ENCODE measurements around the gene ELF2.
"Not testable (repeated sequence)": the region's sequence is repeated elsewhere in the genome, so short reads cannot be mapped to it uniquely, and the experiment has no call there.

ELF2 gene

DNA sequence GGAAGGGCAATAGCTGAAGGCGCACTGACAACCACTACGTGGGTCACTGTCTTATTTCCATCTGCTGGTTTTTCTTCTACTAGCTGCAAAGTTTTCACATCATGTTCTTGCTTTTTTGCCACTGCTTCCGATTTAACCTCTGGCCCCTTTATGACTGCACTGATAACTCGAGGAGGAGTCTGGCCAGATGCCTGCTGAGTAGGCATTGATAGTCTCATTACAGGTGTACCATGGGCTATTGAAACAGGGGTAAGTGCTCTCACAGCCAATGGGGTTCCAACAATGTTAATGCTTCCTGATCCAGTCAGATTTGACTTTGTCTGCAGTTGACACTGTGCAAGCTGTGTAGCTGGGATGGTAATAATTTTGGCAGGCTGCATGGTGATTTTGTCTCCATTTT is 118.0 kb downstream of the ELF2 start:
- not testable (repeated sequence) for DNase-seq

DNA sequence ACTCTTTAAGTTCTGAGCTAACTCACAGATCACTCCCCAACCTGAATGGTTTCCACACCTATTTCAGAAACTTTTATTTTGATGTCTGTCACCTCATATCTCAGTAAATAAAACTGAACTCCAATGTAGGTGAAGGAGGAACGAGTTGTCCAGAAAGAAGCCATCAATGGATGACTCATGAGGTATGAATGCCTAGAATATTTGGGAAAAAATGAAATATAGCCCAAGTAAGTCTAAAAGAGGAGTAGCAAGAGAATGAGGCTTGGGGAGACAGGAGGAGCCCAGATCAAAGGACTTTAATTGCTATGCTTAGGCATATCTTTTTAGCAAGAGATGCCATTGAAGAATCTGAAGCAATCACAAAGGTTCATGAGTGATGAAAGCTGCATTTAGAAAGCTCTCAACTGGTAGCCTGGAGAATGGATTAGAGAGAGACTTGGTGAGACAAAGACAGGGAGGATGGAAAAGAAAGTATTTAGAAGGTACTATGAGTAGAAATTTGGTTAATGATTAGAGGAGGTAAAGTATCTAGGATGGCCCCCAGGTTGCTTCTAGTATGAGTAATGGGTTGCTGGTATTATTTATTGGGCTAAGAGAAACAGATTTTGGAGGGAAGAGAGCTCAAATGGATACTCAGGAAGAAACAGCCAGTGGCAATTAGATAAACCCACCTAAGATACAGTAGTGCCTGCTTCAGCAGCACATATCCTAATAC is 122.1 kb downstream of the ELF2 start:
- DNase-seq: no peak

DNA sequence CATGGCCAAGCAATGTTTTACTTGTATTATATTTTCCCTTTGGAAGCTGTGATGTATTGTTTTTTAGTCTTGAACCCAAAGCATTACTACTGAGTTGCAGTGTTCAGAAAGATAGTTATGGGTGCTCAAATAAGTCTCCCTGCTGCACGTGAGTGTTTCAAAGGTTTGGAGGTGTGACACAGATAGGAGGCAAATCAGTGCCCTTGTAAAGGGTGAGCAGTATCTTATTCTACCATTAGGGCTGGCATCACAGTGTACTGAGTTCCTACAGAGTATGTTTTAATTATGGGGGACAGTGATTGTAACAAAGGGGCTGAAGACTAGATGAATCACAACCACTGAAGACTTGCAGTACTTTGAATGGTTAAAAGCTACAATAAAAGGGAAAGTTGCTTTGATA is 123.1 kb downstream of the ELF2 start:
- DNase-seq: no peak

DNA sequence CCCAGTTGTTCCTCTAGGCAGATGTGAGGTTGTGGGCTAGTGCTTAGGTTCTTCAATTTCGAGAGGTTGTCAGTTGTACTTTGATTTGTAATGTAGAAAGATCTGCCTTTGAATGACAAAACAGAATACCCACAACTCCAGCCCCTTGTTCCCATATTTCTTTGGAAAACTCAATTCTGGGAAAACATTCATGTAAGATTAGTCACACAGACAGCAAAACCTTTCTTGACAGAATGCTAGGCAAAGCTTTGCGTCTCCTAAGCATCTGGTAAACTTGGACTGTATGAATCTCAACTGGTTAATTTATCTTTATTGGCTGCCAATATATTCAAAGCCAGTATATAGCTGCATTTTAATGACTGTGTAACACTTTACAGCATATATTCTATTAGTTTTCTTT is 126.6 kb downstream of the ELF2 start:
- no peak for DNase-seq

DNA sequence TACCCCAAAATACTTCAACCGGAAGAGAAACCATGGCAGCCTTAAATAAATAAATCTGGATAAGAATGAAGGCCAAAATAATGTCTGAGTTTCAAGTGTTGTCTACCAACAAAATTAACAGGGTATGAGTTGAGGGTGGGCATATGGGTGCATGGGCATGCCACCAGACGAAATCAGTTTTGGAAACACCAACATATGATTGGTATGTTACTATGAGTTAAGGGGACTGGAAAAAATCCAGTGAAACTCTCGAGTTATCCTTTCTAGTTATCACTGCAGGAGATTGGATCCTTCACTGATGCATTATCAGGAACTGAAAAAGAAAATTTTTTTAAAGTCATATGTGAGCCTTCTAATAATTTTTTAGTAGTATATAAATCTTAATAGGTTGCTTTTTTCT is 129.0 kb downstream of the ELF2 start:
- DNase-seq: no peak

DNA sequence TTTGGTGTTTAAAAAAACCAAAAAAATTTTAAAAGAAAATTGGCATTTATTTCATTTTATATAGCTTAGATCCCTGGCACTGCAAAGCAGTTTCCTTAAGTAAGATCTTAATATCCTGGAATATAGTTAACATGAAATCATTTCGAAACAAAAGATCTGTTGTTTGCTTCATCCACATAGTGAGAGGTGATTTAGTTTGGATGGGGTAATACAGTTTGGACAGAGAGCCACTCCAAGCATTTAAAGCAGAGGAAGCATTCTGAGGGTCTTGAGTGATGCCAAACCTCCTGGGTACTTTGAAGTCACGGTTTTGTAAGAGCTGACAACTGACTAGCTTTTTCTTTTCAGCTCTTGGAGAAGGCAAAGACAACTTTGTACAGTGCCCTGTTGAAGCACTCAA is 132.7 kb downstream of the ELF2 start:
- no peak for DNase-seq

DNA sequence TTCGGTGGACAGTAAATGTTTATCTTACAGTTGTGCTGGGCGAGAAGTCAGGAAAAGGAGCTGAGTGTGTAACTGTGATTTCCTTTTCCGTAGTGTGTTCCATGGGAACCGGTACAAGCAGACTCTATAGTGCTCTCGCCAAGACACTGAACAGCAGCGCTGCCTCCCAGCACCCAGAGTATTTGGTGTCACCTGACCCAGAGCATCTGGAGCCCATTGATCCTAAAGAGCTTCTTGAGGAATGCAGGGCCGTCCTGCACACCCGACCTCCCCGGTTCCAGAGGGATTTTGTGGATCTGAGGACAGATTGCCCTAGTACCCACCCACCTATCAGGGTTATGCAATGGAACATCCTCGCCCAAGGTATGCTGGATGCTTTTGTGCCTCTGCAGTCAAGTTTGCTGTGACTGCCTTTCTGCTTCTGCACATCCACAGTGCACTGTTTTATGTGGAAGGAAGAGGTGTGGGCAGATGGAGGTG is 134.0 kb downstream of the ELF2 start:
- DNase-seq: no peak

DNA sequence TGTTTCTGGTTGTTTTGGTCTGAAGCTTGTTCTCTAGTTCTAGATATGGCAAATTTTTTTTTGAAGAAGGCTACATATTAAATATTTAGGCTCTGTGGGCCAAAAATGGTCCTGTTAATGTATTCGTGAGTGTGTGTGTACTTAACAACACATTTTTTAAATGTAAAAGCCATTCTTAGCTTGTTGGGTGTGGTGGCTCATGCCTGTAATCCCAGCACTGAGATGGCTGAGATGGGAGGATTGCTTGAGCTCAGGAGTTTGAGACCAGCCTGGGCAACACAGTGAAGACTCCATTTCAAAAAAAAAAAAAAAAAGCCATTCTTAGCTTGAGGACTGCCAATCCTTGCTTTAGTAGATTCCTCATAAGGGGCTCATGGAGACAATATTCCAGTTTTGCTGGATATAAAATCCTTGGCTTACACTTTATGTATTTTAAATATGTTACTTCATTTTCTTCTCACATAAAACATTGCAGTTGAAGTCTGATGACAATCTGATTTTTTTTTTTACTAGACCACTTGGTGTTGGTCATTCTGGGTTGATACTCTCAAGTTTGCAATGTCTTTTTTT is 138.1 kb downstream of the ELF2 start:
- no peak for DNase-seq

DNA sequence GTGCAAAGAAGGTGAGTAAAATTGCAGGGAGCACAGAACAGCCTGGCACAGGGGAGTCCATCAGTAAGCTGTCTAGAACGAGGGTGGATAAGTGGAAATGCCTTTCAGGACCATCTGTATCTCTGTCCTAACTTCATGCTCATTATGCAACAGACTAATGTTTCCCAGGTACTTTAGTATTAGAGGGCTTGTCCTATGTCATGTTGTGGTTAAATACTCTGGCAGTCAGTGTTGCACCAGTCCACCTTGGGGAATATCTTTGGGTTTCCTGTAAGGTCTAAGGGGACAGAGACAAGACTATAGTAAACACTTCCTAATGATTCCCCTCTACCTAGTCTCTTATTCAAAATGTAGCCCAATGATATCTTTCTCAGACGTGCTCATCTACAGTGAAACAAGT is 140.1 kb downstream of the ELF2 start:
- no peak for DNase-seq

DNA sequence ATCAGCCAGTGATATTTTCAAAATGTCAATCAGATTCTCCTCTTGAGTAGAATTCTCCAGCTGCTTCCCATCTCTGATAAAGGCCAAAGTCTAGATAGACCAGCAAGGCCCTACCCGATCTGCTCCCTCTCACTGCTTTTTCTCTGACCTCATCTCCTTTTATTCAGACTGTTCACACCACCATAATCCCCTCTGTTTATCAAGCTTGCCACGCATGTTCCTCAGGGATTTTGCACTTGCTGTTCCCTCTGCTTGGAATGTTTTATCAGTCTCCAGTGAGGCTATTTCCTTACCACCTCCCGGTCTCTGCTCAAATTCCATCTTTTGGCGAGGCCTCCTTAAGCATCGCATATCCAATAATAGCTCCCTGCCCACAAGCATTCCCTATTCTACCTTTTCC is 141.4 kb downstream of the ELF2 start:
- DNase-seq: no peak

DNA sequence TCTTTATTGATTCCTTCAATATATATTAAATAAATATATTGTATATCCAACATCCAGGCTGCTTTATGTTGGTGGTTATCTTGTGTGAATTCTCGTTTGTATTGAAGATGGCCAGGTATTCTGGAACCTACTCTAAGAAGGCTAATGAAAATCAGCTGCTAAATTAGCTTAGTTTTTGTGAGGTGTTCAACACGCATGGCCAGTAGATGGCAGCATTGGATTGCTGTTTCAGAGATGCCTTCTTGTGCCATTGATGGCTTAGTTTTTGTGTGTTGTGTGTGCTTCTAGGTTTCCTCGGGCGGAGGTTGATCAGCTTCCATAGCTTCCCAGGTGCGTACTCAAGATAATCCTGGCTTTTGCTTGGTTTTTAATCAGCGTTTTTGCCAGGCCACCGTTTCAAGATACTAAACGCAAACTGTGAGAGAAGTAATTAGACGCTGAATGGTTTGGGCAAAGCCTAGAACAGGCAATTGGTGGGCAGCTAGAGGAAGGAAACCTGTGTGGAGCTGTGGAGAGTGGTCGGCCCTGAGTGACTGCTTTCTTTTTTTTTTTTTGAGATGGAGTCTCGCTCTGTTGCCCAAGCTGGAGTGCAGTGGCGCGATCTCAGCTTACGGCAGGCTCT is 146.3 kb downstream of the ELF2 start:
- peak; percentile 75 for DNase-seq

DNA sequence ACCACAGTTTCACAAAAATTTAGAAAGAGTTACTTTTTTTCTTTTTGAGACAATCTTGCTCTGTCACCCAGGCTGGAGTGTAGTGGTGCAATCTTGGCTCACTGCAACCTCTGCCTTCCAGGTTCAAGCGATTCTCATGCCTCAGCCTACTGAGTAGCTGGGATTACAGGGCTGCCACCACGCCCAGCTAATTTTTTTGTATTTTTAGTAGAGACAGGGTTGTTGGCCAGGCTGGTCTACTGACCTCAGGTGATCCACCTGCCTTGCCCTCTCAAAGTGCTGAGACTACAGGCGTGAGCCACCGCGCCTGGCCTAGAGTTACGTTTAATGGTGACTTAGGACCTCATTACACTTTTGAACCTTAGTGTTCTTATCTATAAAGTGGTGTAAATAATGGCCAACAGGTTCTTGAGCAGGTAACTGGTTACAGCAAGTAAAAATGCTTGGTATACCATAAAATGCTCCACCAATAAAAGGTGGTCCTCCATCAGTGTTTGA is 147.1 kb downstream of the ELF2 start:
- not testable (repeated sequence) for DNase-seq

DNA sequence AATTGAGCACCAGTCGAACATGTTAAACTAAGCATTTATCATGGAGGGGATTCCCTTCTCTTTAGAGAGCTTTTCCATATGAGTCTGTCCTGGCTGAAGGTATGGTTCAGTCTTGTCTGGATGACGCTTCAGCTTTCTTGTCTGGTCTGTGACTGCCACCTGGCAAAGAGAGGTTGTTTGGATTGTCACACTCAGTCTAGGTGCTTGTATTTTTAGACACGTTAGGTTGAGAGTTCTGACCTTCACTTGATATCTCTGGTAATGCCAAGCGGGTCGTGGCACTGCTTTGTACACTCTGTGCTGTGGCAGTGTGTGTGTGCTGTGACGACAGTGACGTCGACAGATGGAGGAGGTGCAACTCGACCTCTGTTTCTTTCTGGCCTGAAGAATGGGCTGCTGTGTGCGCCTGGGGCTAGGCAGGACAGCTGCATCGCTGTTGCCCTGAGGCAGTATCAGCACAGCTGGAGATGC is 148.8 kb downstream of the ELF2 start:
- DNase-seq: no peak

DNA sequence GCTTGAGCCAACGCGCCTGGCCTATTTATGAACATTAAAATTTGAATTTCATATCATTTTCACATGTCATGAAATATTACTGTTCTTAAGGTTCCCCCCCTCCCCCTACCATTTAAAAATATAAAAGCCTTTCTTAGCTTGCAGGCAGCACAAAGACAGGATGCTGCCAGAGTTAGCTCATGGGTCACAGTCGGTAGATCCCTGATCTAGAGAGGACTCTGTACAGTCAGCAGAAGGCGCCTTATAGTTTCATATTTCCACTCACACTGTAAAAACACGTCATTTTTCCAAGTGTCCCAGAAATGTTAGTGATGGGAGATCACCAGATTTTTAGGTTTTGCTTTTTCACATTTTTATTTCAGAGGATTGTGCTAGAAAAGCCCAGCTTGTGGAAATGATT is 149.2 kb downstream of the ELF2 start:
- DNase-seq: no peak

DNA sequence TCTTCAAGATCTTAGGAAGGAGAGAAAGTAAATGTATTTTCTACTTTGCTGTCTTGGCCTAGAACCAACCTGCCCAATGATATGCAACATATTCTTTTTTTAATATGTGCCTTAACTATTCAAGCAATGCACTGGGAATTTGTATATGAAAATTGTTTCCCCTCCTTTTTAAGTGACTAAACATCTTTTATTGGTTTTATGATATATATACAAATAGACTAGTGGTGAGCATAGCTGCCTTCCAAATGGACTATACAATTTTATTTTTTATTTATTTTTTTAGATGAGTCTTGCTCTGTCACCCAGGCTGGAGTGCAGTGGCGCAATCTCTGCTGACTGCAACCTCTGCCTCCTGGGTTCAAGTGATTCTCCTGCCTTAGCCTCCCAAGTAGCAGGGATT is 151.2 kb downstream of the ELF2 start:
- no peak for DNase-seq

DNA sequence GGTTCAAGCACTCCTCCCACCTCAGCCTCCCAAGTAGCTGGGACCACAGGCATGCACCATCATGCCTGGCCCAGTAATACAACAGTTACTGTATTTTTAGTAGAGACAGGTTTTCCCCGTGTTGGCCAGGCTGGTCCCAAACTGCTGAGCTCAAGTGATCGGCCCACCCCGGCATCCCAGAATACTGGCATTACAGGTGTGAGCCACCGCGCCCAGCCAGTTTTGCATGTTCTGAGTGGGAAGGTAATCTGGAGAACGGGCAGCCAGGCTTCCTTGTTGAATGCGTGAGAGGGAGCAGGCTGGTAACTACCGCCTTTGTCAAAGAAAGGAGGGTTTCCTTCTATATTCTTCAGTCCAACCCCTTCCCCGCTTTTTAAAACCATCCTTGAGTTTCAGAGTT is 152.3 kb downstream of the ELF2 start:
- no peak for DNase-seq

DNA sequence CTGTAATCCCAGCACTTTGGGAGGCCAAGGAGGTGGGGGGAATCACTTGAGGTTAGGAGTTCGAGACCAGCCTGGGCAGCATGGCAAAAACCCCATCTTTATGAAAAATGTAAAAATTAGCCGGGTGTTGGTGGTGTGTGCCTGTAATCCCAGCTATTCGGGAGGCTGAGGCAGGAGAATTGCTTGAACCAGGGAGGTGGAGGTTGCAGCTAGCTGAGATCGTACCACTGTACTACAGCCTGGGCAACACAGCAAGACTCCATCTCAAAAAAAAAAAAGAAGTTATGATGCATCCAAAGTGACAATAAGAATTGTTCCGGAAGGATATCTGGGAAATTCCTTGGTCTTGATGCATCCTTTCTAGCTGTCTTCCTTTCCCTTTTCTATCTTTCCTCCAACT is 154.2 kb downstream of the ELF2 start:
- DNase-seq: no peak

DNA sequence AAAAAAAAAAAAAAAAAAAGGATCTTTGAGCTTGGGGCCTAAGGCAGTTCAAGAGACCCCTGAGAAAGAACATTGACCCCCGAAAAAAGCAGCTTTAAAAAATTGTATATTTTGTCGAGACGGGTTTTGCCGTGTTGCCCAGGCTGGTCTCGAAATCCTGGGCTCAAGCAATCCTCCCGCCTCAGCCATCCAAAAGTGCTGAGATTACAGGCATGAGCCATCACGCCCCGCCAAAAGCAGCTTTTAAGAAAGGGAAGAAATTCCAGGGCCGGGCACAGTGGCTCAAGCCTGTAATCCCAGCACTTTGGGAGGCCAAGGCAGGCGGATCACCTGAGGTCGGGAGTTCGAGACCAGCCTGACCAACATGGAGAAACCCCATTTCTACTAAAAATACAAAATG is 155.9 kb downstream of the ELF2 start:
- DNase-seq: not testable (repeated sequence)

DNA sequence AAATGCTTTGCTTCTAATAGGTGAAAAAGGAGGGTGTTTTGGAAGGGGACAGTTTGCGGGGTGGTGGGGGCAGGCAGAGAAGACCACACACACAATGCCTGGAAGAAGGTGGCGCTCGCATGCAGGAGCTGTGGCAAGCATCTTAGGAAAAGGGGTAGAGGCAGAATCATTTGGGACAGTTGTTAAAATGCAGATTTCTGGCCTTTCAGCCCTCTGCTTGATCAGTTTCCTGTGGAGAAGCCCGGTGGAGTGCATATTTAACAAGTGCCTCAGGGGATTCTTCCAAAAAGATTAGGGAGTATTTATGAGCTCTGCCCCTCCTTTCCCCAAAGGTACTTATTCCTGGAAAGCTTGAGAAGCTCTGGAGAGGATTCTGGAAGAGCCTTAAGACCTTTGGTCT is 156.6 kb downstream of the ELF2 start:
- no peak for DNase-seq

DNA sequence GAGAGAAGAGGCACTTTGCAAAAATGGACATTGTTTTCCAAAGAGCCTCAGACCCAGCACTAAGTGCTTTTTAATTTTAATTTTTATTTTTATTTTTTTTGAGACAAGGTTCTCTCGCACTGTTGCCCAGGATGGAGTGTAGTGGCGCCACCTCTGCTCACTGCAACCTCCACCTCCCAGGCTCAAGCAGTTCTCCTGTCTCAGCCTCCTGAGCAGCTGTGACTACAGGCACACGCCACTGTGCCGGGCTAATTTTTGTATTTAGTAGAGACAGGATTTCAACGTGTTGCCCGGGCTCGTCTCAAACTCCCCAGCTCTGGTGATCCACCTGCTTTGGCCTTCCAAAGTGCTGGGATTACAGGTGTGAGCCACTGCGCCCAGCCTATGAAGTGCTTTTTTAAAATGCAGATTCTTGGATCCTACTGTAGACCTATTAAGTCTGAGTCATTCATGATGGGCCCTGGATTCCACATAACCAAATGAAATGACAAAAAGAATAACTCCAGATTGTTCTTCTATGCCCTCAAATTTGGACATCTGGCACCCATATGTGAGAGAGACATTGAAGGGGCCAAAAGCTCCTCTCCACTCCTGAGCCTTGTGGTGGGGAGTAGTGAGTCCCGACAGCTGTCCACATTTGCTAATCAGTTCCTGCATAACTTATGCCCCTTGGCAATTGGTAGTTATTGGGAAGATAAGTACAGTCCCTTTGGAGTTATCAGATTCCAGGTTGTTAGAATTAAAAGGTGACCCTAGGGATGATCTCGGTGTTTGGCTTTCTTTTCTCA is 157.9 kb downstream of the ELF2 start:
- no peak for DNase-seq

DNA sequence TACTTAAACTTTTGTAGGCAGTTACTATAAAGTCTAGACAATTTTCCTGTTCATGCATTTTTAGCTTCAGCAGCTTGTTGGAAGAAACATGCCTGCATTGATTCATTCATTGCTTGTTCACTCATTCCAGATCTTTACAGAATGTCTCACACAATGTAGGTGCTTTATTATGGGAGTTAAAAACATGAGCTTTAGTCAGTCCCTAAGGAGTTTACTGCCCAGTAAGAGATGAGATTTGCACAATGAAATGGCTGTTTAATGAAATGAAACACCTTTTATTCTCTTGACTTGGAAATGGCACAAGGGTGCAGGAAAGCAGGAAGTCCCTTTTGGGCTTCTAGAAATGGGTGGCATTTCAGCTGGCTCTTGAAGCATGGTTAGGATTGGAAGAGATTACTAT is 158.5 kb downstream of the ELF2 start:
- DNase-seq: no peak

DNA sequence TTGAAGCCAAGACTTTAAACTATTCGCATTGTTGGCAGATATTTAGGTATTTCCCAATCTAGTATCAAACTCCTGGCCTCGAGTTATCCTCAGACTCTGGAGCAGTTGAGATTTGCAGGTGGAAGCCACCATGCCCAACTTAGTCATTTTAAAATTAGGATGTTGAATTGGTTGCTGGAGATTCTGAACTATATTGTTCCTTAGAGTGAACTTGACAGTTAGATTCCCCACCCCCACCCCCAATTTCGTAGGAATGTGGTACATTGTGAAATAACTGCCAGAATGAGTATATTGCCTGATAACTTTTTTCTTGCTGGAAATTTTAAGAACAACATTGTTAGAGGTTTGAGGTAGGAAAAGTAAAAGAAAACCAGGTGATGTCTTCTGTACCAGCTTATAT is 159.2 kb downstream of the ELF2 start:
- no peak for DNase-seq

DNA sequence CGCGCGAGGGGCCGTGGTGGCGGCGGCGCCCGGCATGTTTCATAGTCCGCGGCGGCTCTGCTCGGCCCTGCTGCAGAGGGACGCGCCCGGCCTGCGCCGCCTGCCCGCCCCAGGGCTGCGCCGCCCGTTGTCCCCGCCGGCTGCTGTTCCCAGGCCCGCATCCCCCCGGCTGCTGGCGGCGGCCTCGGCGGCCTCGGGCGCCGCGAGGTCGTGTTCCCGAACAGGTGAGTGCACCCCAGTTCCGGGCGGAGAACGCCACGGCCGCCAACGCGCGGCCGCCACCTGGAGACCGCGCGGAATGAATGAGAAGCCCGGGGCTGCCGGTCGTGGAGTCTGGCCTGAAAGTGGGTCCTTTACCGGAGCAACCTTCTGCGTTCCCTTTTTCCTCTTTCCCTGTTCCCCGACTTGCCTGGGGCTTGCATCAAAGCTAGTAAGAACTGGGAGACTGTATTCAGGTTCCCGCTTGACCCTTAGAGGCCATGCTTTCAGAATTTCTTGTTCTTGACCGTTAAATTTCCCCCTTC is 161.0 kb downstream of the ELF2 start:
- DNase-seq: peak; percentile 65
